GM23338 (cell line): ENCODE results near the gene SHANK1. TPM values are rescaled to one million over a fixed set of nuclear protein-coding genes. Genes with fewer than 3 reads are reported as not detected.

Experiments
- ATAC-seq: fragments of 200-7000 bp; cut with Tn5 transposase; 3 replicates; pipeline ENCODE4 v1.9.1; 2020
- DNase-seq: peaks from one replicate; pipeline ENCODE4 v3.0.0-alpha.2; 2015; ENCODE audit warnings: low spot score
- H2AFZ ChIP-seq: fragments of 200-600 bp; sonication (generic); 2 replicates; pipeline ENCODE4 v1.8.0; 2016; ENCODE audit warnings: antibody characterized with exemption, mild to moderate bottlenecking, moderate library complexity
- H3F3A ChIP-seq: fragments of 200-600 bp; sonication (generic); replicated peaks from 2 replicates; pipeline ENCODE4 v1.8.0; 2017; ENCODE audit warnings: antibody characterized with exemption, mixed run types, low read depth
- H3K27ac ChIP-seq: fragments of 200-600 bp; sonication (generic); 2 replicates; pipeline ENCODE4 v1.6.1; 2016; ENCODE audit warnings: low read depth
- H3K27me3 ChIP-seq: fragments of 200-600 bp; sonication (generic); 2 replicates; pipeline ENCODE4 v1.8.0; 2016; ENCODE audit warnings: mild to moderate bottlenecking, mixed run types, moderate library complexity; ENCODE audit not compliant: insufficient read depth
- H3K36me3 ChIP-seq: fragments of 200-600 bp; sonication (generic); 2 replicates; pipeline ENCODE4 v1.8.0; 2016; ENCODE audit warnings: mild to moderate bottlenecking; ENCODE audit not compliant: insufficient read depth
- H3K4me1 ChIP-seq: fragments of 200-600 bp; sonication (generic); 2 replicates; pipeline ENCODE4 v1.8.0; 2016; ENCODE audit warnings: mild to moderate bottlenecking, moderate library complexity; ENCODE audit not compliant: insufficient read depth
- H3K4me2 ChIP-seq: fragments of 200-600 bp; sonication (generic); 2 replicates; pipeline ENCODE4 v1.7.1; 2017; ENCODE audit warnings: mixed run types
- H3K4me3 ChIP-seq: fragments of 200-600 bp; sonication (generic); 2 replicates; pipeline ENCODE4 v1.6.1; 2016; ENCODE audit warnings: mixed run types
- H3K79me2 ChIP-seq: fragments of 200-600 bp; sonication (generic); replicated peaks from 2 replicates; pipeline ENCODE4 v1.8.0; 2017; ENCODE audit warnings: mild to moderate bottlenecking; ENCODE audit not compliant: insufficient read depth
- H3K9me2 ChIP-seq: fragments of 200-600 bp; sonication (generic); 2 replicates; pipeline ENCODE4 v1.8.0; 2017; ENCODE audit not compliant: insufficient read depth
- H4K20me1 ChIP-seq: fragments of 200-600 bp; sonication (generic); replicated peaks from 2 replicates; pipeline ENCODE4 v1.8.0; 2017; ENCODE audit warnings: mild to moderate bottlenecking; ENCODE audit not compliant: insufficient read depth
- H3K27ac Mint-ChIP-seq: 2 replicates; pipeline ENCODE4 v1.8.0; 2020; ENCODE audit warnings: inconsistent platforms, mild to moderate bottlenecking, moderate library complexity, mixed read lengths
- H3K27me3 Mint-ChIP-seq: 3 replicates; pipeline ENCODE4 v1.8.0; 2022; ENCODE audit warnings: low read depth, mild to moderate bottlenecking, moderate library complexity, mixed read lengths, inconsistent platforms; ENCODE audit not compliant: insufficient read depth, poor library complexity
- H3K36me3 Mint-ChIP-seq: 3 replicates; pipeline ENCODE4 v1.8.0; 2021; ENCODE audit warnings: low read depth, mild to moderate bottlenecking, inconsistent platforms, moderate library complexity, mixed read lengths
- H3K4me1 Mint-ChIP-seq: 3 replicates; pipeline ENCODE4 v1.8.0; 2020; ENCODE audit warnings: mild to moderate bottlenecking, inconsistent platforms, mixed read lengths
- H3K4me3 Mint-ChIP-seq: 3 replicates; pipeline ENCODE4 v1.8.0; 2021; ENCODE audit warnings: moderate library complexity, mild to moderate bottlenecking, inconsistent platforms, mixed read lengths
- H3K9me3 Mint-ChIP-seq: 3 replicates; pipeline ENCODE4 v1.8.0; 2020; ENCODE audit warnings: moderate library complexity, mild to moderate bottlenecking, inconsistent platforms, mixed read lengths
- CREB1 ChIP-seq: fragments of 250-450 bp; sonication (Bioruptor Pico); IDR thresholded peaks from 2 replicates; pipeline ENCODE4 v1.5.0; 2020; ENCODE audit warnings: low read depth, mild to moderate bottlenecking, moderate library complexity
- CTCF ChIP-seq, 2 experiments: fragments of 200-600 bp in 1 of 2; sonication (generic) in 1 of 2; conservative IDR thresholded peaks; 2 replicates each; pipeline versions ENCODE4 v1.5.1 to v1.6.1; 2016 to 2017; ENCODE audit warnings: antibody characterized with exemption in 2 of 2, low read depth in 2 of 2, mild to moderate bottlenecking in 2 of 2, moderate library complexity in 1 of 2
- ETS1 ChIP-seq: IDR thresholded peaks from 2 replicates; pipeline ENCODE4 v1.6.1; 2016; ENCODE audit warnings: antibody characterized with exemption
- EZH2 ChIP-seq: fragments of 200-600 bp; sonication (generic); IDR thresholded peaks from one replicate; pipeline ENCODE4 v1.8.0; 2017; ENCODE audit warnings: antibody characterized with exemption, mild to moderate bottlenecking, low read depth; ENCODE audit not compliant: unreplicated experiment
- EZH2phosphoT487 ChIP-seq: fragments of 200-600 bp; sonication (generic); IDR thresholded peaks from one replicate; pipeline ENCODE4 v1.8.1; 2018; ENCODE audit warnings: antibody characterized with exemption; ENCODE audit not compliant: unreplicated experiment
- JUNB ChIP-seq: IDR thresholded peaks from one replicate; pipeline ENCODE4 v1.6.1; 2016; ENCODE audit warnings: antibody characterized with exemption; ENCODE audit not compliant: unreplicated experiment
- NANOG ChIP-seq: IDR thresholded peaks from 2 replicates; pipeline ENCODE4 v1.6.1; 2016; ENCODE audit warnings: antibody characterized with exemption, borderline replicate concordance
- POLR2AphosphoS5 ChIP-seq: IDR thresholded peaks from 2 replicates; pipeline ENCODE4 v1.6.1; 2016; ENCODE audit warnings: antibody characterized with exemption, low read depth
- REST ChIP-seq: IDR thresholded peaks from one replicate; pipeline ENCODE4 v1.6.1; 2018; ENCODE audit warnings: antibody characterized with exemption; ENCODE audit not compliant: unreplicated experiment
- STAT1 ChIP-seq: IDR thresholded peaks from one replicate; pipeline ENCODE4 v1.6.1; 2016; ENCODE audit warnings: antibody characterized with exemption; ENCODE audit not compliant: unreplicated experiment
- ZNF114 ChIP-seq: fragments of 250-450 bp; sonication (Bioruptor Pico); IDR thresholded peaks from 2 replicates; pipeline ENCODE4 v1.5.0; 2020; ENCODE audit warnings: mild to moderate bottlenecking, moderate library complexity
- ZNF331 ChIP-seq: fragments of 250-450 bp; sonication (Bioruptor Pico); IDR thresholded peaks from 2 replicates; pipeline ENCODE4 v1.5.0; 2020; ENCODE audit warnings: low read depth, mild to moderate bottlenecking, moderate library complexity
- ZNF462 ChIP-seq: fragments of 250-450 bp; sonication (Bioruptor Pico); IDR thresholded peaks from 2 replicates; pipeline ENCODE4 v1.5.0; 2020; ENCODE audit warnings: mild to moderate bottlenecking, moderate library complexity
- polyA plus RNA-seq: library from polyadenylated mRNA; unstranded; fragments of >200 nt; fragmentation: Nextera tagmentation; extraction: Ambion mirVana; gene quantifications from 2 replicates; pipeline ENCODE4 v1.2.1, GENCODE V29; 2016
- total RNA-seq: library from RNA; depleted of rRNA; stranded (reverse); fragments of >200 nt; shearing (Covaris generic); gene quantifications from 2 replicates; pipeline ENCODE4 v1.2.3, GENCODE V29; 2014

Gene SHANK1
- total and polyA plus RNA-seq, 2 experiments from 2014 or later = 0.23 to 4.1 TPM

GRCh38 chr19:50678323-50678722 is 41.3 kb downstream of the SHANK1 start:
- no peak overlapping the region for H3K4me3 Mint-ChIP-seq
- no peak for DNase-seq
- no peak overlapping the region for H3K27ac ChIP-seq
- H2AFZ ChIP-seq = no peak overlapping the region
- H3K4me3 ChIP-seq = peak overlapping the region; percentile 38; the same call in 1 of the 2 replicates
- H3K9me2 ChIP-seq = no peaks in the 10 kb centered on the region
- no peak for ATAC-seq
- peak overlapping the region; percentile 75 for H3K4me2 ChIP-seq
- peaks cover 59% of the 10 kb centered on the region for H3K36me3 Mint-ChIP-seq
- H3F3A ChIP-seq = peaks cover 9% of the 10 kb centered on the region; the same call in 1 of the 2 replicates
- peaks cover 17% of the 10 kb centered on the region for H3K27me3 Mint-ChIP-seq
- no peaks in the 10 kb centered on the region for H3K4me1 Mint-ChIP-seq
- no peaks in the 10 kb centered on the region for H4K20me1 ChIP-seq
- peaks cover 96% of the 10 kb centered on the region for H3K9me3 Mint-ChIP-seq
- TF ChIP-seq POLR2AphosphoS5 = no peak
- no peak for TF ChIP-seq ZNF331 (CRISPR knock-in tag)
- TF ChIP-seq STAT1 = no peak
- TF ChIP-seq NANOG = no peak
- no peak for TF ChIP-seq JUNB
- no peak for TF ChIP-seq ZNF114 (CRISPR knock-in tag)
- no peak for TF ChIP-seq ETS1
- no peak for TF ChIP-seq CREB1
- no peak for TF ChIP-seq EZH2phosphoT487
- no peak for TF ChIP-seq CTCF (conservative IDR thresholded peaks at IDR 0.05; ENCODE audit: low read depth in 2 of 2)
- TF ChIP-seq ZNF462 (CRISPR knock-in tag) = no peak
- no peak for TF ChIP-seq EZH2
- no peak for TF ChIP-seq REST
- peaks cover 35% of the 10 kb centered on the region for H3K4me1 ChIP-seq
- H3K27ac Mint-ChIP-seq = no peak overlapping the region
- peaks cover 62% of the 10 kb centered on the region for H3K27me3 ChIP-seq
- H3K79me2 ChIP-seq = no peaks in the 10 kb centered on the region
- no peaks in the 10 kb centered on the region for H3K36me3 ChIP-seq
